ENCODE measurements around the gene ATG4A. TPM values are rescaled to one million over a fixed set of nuclear protein-coding genes. Genes with fewer than 3 reads are reported as not detected.

ATG4A gene
- total RNA-seq, 6 experiments from 2014 or later: 11.7 to 16.4 (median 12.1) TPM

DNA sequence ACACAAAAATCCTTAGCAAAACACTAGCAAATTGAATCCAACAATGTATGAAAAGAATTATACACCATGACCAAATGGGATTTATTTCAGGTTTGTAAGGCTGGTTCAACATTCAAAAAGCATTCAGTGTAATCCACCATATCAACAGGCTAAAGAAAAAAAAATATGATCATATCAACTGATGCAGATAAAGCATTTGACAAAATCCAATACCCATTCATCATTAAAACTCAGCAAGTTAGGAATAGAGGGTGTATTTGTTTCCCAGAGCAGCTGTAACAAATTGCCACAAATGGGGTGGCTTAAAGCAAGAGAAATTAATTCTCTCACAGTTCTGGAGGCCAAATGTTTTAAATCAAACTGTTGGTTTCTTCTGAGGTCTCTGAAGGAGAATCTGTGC lies 36.0 kb upstream of the ATG4A start:
- H3K4me3 ChIP-seq: no peak overlapping the region
- H3K27ac ChIP-seq: no peak overlapping the region
- H3K4me1 ChIP-seq: no peaks in the 10 kb centered on the region
- H3K27me3 ChIP-seq: peaks cover 0 to 4% of the 10 kb centered on the region in 2 donors
- intact Hi-C loops (cut with DNase I): no loop called here
- no peak for ATAC-seq
- TF ChIP-seq, protein P1, sequence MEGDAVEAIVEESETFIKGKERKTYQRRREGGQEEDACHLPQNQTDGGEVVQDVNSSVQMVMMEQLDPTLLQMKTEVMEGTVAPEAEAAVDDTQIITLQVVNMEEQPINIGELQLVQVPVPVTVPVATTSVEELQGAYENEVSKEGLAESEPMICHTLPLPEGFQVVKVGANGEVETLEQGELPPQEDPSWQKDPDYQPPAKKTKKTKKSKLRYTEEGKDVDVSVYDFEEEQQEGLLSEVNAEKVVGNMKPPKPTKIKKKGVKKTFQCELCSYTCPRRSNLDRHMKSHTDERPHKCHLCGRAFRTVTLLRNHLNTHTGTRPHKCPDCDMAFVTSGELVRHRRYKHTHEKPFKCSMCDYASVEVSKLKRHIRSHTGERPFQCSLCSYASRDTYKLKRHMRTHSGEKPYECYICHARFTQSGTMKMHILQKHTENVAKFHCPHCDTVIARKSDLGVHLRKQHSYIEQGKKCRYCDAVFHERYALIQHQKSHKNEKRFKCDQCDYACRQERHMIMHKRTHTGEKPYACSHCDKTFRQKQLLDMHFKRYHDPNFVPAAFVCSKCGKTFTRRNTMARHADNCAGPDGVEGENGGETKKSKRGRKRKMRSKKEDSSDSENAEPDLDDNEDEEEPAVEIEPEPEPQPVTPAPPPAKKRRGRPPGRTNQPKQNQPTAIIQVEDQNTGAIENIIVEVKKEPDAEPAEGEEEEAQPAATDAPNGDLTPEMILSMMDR (IDR thresholded peaks at IDR 0.05): no peak
- TF ChIP-seq POLR2A (IDR thresholded peaks at IDR 0.05): no peak
- DNase-seq: no peak
- no peaks in the 10 kb centered on the region for H3K9me3 ChIP-seq
- no peaks in the 10 kb centered on the region for H3K36me3 ChIP-seq

DNA sequence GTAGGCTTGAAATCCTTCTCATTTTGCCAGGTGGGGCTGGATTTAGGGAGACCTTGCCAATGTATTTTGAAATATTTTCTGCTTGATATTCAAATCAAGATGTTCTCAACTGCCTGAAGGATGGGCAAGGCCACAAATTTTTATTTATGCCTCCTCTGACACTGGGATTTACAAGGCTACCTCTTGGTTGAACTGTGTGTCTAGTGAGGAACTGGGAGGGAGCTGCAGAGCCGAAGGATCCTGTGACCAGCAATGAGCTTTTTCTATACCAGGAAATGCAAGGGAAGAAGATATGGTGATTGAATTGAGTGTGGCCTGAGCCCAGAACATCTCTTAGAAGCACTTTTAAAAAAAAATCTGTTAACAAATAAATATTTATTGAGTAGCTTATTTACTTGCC lies 31.8 kb upstream of the ATG4A start:
- no peak overlapping the region for H3K4me3 ChIP-seq
- H3K36me3 ChIP-seq: no peaks in the 10 kb centered on the region
- no peaks in the 10 kb centered on the region for H3K4me1 ChIP-seq
- intact Hi-C loops (cut with DNase I): no loop called here
- H3K27me3 ChIP-seq: peaks cover 0 to 4% of the 10 kb centered on the region in 2 donors
- TF ChIP-seq, protein P1 (IDR thresholded peaks at IDR 0.05): no peak
- TF ChIP-seq POLR2A (IDR thresholded peaks at IDR 0.05): no peak
- ATAC-seq (no peak), DNase-seq (no peak)
- H3K9me3 ChIP-seq: no peaks in the 10 kb centered on the region
- 46% methylated on average over 1 of the region's 1 CpG for WGBS (ENCODE audit: insufficient coverage, low coverage, low lambda C conversion rate, missing lambda C conversion rate)
- no peak overlapping the region for H3K27ac ChIP-seq

DNA sequence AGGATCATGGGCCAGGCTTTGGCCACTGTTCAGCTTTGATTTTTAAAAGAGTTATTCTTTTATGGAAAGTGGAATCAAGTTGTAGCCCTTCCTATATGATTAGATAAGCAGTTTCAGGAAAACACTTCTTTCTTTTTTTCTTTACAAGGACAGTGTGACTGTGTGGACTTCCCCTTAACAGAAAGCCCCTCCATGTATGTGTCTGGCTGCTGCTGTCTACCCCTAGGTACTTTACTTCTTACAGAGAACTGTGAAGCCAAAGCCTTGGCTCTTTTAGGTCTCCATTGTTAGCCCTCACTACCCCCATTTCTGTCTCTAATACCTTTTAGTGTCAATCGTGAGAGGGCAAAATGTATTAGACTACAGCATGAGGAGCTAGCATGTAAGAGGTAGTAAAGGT lies 27.6 kb upstream of the ATG4A start:
- Histone ChIP-seq H3K9me3 (no peaks in the 10 kb centered on the region), H3K27ac (no peak overlapping the region), H3K4me3 (no peak overlapping the region), H3K4me1 (no peaks in the 10 kb centered on the region), H3K36me3 (no peaks in the 10 kb centered on the region), H3K27me3 (no peaks in the 10 kb centered on the region)
- intact Hi-C loops (cut with DNase I): no loop called here
- WGBS (ENCODE audit: insufficient coverage, low coverage, low lambda C conversion rate, missing lambda C conversion rate): 20% methylated on average over 1 of the region's 1 CpG
- no peak for TF ChIP-seq POLR2A (IDR thresholded peaks at IDR 0.05)
- TF ChIP-seq, protein P1 (IDR thresholded peaks at IDR 0.05): no peak
- DNase-seq (no peak), ATAC-seq (no peak)

DNA sequence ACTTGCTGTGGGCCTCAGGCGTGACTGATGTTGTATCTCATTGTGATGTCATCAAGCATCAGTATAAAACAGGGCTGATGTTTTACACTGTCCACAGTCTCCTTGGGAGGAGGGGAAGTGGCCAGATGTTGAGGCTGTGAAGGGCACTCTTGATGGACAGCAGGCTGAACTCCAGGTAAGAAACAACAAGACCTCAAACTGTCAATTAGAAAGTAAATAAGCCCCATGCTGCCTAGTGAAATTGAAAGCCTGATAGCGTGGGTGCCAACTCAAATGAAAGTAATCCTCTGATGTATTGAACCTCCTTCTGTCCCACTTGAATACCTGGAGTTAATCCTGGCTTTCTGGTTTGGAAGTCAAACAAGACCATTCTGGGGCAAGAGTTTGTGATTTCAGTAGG lies 27.0 kb upstream of the ATG4A start:
- no peaks in the 10 kb centered on the region for H3K4me1 ChIP-seq
- ATAC-seq (no peak), DNase-seq (no peak)
- H3K27me3 ChIP-seq: no peaks in the 10 kb centered on the region
- H3K27ac ChIP-seq: no peak overlapping the region
- WGBS (ENCODE audit: insufficient coverage, low coverage, low lambda C conversion rate, missing lambda C conversion rate): 49% methylated on average over 2 of the region's 2 CpGs
- no peaks in the 10 kb centered on the region for H3K9me3 ChIP-seq
- H3K4me3 ChIP-seq: no peak overlapping the region
- intact Hi-C loops (cut with DNase I): no loop called here
- TF ChIP-seq, protein P1 (IDR thresholded peaks at IDR 0.05): no peak
- no peak for TF ChIP-seq POLR2A (IDR thresholded peaks at IDR 0.05)
- no peaks in the 10 kb centered on the region for H3K36me3 ChIP-seq

DNA sequence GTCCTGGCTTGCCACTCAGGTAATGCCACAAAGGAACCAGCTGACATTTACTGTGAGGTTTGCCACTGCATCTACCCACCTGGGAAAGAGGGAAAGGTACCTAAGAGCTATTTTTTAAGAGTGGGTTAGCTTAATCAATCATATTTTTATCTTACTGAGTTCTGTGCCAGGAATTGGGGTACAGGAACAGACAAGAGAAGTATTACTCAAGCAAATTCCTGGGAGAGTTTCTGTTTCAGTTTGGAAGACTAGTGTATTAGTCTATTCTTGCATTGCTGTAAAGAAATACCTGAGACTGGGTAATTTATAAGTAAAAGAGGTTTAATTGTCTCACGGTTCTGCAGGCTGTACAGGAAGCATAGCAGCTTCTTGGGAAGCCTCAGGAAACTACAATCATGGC lies 23.5 kb upstream of the ATG4A start:
- WGBS (ENCODE audit: insufficient coverage, low coverage, low lambda C conversion rate, missing lambda C conversion rate): 33% methylated on average over 1 of the region's 1 CpG
- Histone ChIP-seq H3K36me3 (no peaks in the 10 kb centered on the region), H3K4me1 (no peaks in the 10 kb centered on the region), H3K27me3 (no peaks in the 10 kb centered on the region), H3K27ac (no peak overlapping the region), H3K4me3 (no peak overlapping the region), H3K9me3 (no peaks in the 10 kb centered on the region)
- DNase-seq (no peak), ATAC-seq (no peak)
- TF ChIP-seq, protein P1 (IDR thresholded peaks at IDR 0.05): no peak
- no peak for TF ChIP-seq POLR2A (IDR thresholded peaks at IDR 0.05)
- intact Hi-C loops (cut with DNase I): no loop called here

Data from right lobe of liver (tissue), 6 donors.